Measurements from ENCODE around the gene GANAB.

DNA sequence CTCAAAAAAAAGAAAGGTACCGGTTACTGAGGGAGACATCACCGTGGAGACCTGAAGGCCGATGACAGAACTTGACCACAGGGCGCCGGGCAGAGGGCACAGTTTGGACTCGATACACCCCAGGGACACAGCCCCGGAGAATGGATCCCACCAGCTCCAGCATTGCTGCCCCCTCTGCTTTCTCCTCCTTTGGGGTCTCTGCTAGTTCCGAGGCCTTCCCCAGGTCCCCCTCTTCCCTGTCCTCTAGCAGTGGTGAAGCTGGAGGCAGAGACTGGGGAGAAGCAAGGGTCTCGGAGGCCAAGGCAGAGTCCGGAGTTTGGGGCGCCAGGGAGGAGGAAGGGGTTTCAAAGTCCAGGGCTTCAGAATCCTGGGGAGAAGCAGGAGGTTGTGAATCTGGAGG lies 67.9 kb downstream of the GANAB start:
- TF ChIP-seq EZH2 (IDR thresholded peaks at IDR 0.05; ENCODE audit: low read depth, unreplicated experiment) (no peak), EZH2phosphoT487 (IDR thresholded peaks at IDR 0.05; ENCODE audit: unreplicated experiment) (no peak), ZNF331 (CRISPR knock-in tag; IDR thresholded peaks at IDR 0.05; ENCODE audit: low read depth) (no peak), POLR2AphosphoS5 (IDR thresholded peaks at IDR 0.05; ENCODE audit: low read depth) (no peak), CREB1 (CRISPR knock-in tag; IDR thresholded peaks at IDR 0.05; ENCODE audit: low read depth) (no peak), NANOG (IDR thresholded peaks at IDR 0.05; ENCODE audit: borderline replicate concordance) (no peak), JUNB (IDR thresholded peaks at IDR 0.05; ENCODE audit: unreplicated experiment) (no peak), ETS1 (IDR thresholded peaks at IDR 0.05) (no peak), ZNF114 (CRISPR knock-in tag; IDR thresholded peaks at IDR 0.05) (no peak), STAT1 (IDR thresholded peaks at IDR 0.05; ENCODE audit: unreplicated experiment) (no peak)
- TF ChIP-seq, protein P1, sequence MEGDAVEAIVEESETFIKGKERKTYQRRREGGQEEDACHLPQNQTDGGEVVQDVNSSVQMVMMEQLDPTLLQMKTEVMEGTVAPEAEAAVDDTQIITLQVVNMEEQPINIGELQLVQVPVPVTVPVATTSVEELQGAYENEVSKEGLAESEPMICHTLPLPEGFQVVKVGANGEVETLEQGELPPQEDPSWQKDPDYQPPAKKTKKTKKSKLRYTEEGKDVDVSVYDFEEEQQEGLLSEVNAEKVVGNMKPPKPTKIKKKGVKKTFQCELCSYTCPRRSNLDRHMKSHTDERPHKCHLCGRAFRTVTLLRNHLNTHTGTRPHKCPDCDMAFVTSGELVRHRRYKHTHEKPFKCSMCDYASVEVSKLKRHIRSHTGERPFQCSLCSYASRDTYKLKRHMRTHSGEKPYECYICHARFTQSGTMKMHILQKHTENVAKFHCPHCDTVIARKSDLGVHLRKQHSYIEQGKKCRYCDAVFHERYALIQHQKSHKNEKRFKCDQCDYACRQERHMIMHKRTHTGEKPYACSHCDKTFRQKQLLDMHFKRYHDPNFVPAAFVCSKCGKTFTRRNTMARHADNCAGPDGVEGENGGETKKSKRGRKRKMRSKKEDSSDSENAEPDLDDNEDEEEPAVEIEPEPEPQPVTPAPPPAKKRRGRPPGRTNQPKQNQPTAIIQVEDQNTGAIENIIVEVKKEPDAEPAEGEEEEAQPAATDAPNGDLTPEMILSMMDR (conservative IDR thresholded peaks at IDR 0.05; ENCODE audit: low read depth in 2 of 2) = no peak
- TF ChIP-seq, protein P2, sequence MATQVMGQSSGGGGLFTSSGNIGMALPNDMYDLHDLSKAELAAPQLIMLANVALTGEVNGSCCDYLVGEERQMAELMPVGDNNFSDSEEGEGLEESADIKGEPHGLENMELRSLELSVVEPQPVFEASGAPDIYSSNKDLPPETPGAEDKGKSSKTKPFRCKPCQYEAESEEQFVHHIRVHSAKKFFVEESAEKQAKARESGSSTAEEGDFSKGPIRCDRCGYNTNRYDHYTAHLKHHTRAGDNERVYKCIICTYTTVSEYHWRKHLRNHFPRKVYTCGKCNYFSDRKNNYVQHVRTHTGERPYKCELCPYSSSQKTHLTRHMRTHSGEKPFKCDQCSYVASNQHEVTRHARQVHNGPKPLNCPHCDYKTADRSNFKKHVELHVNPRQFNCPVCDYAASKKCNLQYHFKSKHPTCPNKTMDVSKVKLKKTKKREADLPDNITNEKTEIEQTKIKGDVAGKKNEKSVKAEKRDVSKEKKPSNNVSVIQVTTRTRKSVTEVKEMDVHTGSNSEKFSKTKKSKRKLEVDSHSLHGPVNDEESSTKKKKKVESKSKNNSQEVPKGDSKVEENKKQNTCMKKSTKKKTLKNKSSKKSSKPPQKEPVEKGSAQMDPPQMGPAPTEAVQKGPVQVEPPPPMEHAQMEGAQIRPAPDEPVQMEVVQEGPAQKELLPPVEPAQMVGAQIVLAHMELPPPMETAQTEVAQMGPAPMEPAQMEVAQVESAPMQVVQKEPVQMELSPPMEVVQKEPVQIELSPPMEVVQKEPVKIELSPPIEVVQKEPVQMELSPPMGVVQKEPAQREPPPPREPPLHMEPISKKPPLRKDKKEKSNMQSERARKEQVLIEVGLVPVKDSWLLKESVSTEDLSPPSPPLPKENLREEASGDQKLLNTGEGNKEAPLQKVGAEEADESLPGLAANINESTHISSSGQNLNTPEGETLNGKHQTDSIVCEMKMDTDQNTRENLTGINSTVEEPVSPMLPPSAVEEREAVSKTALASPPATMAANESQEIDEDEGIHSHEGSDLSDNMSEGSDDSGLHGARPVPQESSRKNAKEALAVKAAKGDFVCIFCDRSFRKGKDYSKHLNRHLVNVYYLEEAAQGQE (IDR thresholded peaks at IDR 0.05; ENCODE audit: unreplicated experiment) = no peak
- TF ChIP-seq, protein P3, sequence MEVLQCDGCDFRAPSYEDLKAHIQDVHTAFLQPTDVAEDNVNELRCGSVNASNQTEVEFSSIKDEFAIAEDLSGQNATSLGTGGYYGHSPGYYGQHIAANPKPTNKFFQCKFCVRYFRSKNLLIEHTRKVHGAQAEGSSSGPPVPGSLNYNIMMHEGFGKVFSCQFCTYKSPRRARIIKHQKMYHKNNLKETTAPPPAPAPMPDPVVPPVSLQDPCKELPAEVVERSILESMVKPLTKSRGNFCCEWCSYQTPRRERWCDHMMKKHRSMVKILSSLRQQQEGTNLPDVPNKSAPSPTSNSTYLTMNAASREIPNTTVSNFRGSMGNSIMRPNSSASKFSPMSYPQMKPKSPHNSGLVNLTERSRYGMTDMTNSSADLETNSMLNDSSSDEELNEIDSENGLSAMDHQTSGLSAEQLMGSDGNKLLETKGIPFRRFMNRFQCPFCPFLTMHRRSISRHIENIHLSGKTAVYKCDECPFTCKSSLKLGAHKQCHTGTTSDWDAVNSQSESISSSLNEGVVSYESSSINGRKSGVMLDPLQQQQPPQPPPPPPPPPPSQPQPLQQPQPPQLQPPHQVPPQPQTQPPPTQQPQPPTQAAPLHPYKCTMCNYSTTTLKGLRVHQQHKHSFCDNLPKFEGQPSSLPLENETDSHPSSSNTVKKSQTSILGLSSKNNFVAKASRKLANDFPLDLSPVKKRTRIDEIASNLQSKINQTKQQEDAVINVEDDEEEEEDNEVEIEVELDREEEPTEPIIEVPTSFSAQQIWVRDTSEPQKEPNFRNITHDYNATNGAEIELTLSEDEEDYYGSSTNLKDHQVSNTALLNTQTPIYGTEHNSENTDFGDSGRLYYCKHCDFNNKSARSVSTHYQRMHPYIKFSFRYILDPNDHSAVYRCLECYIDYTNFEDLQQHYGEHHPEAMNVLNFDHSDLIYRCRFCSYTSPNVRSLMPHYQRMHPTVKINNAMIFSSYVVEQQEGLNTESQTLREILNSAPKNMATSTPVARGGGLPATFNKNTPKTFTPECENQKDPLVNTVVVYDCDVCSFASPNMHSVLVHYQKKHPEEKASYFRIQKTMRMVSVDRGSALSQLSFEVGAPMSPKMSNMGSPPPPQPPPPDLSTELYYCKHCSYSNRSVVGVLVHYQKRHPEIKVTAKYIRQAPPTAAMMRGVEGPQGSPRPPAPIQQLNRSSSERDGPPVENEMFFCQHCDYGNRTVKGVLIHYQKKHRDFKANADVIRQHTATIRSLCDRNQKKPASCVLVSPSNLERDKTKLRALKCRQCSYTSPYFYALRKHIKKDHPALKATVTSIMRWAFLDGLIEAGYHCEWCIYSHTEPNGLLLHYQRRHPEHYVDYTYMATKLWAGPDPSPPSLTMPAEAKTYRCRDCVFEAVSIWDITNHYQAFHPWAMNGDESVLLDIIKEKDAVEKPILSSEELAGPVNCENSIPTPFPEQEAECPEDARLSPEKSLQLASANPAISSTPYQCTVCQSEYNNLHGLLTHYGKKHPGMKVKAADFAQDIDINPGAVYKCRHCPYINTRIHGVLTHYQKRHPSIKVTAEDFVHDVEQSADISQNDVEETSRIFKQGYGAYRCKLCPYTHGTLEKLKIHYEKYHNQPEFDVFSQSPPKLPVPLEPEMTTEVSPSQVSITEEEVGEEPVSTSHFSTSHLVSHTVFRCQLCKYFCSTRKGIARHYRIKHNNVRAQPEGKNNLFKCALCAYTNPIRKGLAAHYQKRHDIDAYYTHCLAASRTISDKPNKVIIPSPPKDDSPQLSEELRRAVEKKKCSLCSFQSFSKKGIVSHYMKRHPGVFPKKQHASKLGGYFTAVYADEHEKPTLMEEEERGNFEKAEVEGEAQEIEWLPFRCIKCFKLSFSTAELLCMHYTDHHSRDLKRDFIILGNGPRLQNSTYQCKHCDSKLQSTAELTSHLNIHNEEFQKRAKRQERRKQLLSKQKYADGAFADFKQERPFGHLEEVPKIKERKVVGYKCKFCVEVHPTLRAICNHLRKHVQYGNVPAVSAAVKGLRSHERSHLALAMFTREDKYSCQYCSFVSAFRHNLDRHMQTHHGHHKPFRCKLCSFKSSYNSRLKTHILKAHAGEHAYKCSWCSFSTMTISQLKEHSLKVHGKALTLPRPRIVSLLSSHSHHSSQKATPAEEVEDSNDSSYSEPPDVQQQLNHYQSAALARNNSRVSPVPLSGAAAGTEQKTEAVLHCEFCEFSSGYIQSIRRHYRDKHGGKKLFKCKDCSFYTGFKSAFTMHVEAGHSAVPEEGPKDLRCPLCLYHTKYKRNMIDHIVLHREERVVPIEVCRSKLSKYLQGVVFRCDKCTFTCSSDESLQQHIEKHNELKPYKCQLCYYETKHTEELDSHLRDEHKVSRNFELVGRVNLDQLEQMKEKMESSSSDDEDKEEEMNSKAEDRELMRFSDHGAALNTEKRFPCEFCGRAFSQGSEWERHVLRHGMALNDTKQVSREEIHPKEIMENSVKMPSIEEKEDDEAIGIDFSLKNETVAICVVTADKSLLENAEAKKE (CRISPR knock-in tag; IDR thresholded peaks at IDR 0.05) = no peak

Measured in GM23338 (cell line).